Endothelial cell of umbilical vein (primary cell): ENCODE measurements around the gene DMRT1. TPM values are rescaled to one million over a fixed set of nuclear protein-coding genes. Genes with fewer than 3 reads are reported as not detected.

Experiments used
- BruUV-seq: library from RNA; stranded (reverse); fragments of 400-500 nt; replicated peaks from 2 replicates; lab custom pipeline; 2021; lab: Mats Ljungman, UMichigan
- CTCF ChIA-PET: fragments of 300-600, 350-600 bp; sonication (Branson Sonifier 250); formaldehyde crosslinking; loops from one replicate; lab custom pipeline; 2021; ENCODE audit warnings: antibody characterized with exemption, inconsistent platforms; lab: Charles Lee
- POLR2A ChIA-PET: fragments of 300-600, 350-600 bp; sonication (Branson Sonifier 250); formaldehyde crosslinking; loops from one replicate; lab custom pipeline; 2021; ENCODE audit warnings: antibody characterized with exemption, inconsistent platforms; lab: Charles Lee
- DNase-seq: peaks from one replicate; pipeline ENCODE4 v3.0.0-alpha.2; 2011; ENCODE audit warnings: low read depth, low spot score
- FAIRE-seq: peaks from 2 replicates; lab custom pipeline; 2011; peaks lifted over from hg19 to GRCh38; lab: Jason Lieb, UNC
- H2AFZ ChIP-seq: 2 replicates; pipeline ENCODE4 v1.6.0; 2012; ENCODE audit warnings: low read depth, low read length, control low read depth, inconsistent platforms
- H3K27ac ChIP-seq: 2 replicates; pipeline ENCODE4 v1.5.1; 2011; ENCODE audit warnings: low read depth, mild to moderate bottlenecking, control low read depth, low read length, moderate library complexity; ENCODE audit not compliant: insufficient read depth
- H3K27me3 ChIP-seq, 2 experiments: 2 replicates each; pipeline versions ENCODE4 v1.6.0 to v1.6.1; 2011; ENCODE audit warnings: low read length in 2 of 2, mixed read lengths in 1 of 2; ENCODE audit not compliant: control insufficient read depth in 2 of 2, insufficient read depth in 2 of 2
- H3K36me3 ChIP-seq, 2 experiments: 2 replicates in 1 of 2; 3 replicates in 1 of 2; pipeline ENCODE4 v1.5.1; 2011; ENCODE audit warnings: low read length in 2 of 2, mild to moderate bottlenecking in 1 of 2, moderate library complexity in 1 of 2; ENCODE audit not compliant: control insufficient read depth in 2 of 2, insufficient read depth in 2 of 2; ENCODE audit errors: extremely low read depth in 1 of 2
- H3K4me1 ChIP-seq: 3 replicates; pipeline ENCODE4 v1.5.1; 2011; ENCODE audit warnings: mild to moderate bottlenecking, low read length; ENCODE audit not compliant: control insufficient read depth, insufficient read depth; ENCODE audit errors: extremely low read depth
- H3K4me2 ChIP-seq: 2 replicates; pipeline ENCODE4 v1.6.1; 2011; ENCODE audit warnings: low read length, control low read depth, mixed read lengths; ENCODE audit not compliant: insufficient read depth
- H3K4me3 ChIP-seq, 3 experiments: fragments of 200-600 bp in 1 of 3; sonication (generic), shearing (Covaris generic) in 1 of 3; replicated peaks in 1 of 3; 2 replicates each; pipeline ENCODE4 v1.5.1; 2011 to 2016; ENCODE audit warnings: control low read depth in 3 of 3, low read length in 3 of 3, mild to moderate bottlenecking in 2 of 3, inconsistent platforms in 1 of 3, low read depth in 1 of 3, moderate library complexity in 1 of 3; ENCODE audit not compliant: insufficient read depth in 1 of 3
- H3K79me2 ChIP-seq: 2 replicates; pipeline ENCODE4 v1.6.0; 2012; ENCODE audit warnings: low read length, inconsistent platforms; ENCODE audit not compliant: control insufficient read depth, insufficient read depth
- H3K9ac ChIP-seq: replicated peaks from 2 replicates; pipeline ENCODE3; 2011; ENCODE audit warnings: low read length, control low read depth; ENCODE audit not compliant: insufficient read depth; ENCODE audit errors: extremely low read depth
- H3K9me1 ChIP-seq: replicated peaks from 3 replicates; pipeline ENCODE4 v1.6.0; 2011; ENCODE audit warnings: mild to moderate bottlenecking, low read length; ENCODE audit not compliant: control insufficient read depth, insufficient read depth; ENCODE audit errors: extremely low read depth
- H3K9me3 ChIP-seq: replicated peaks from 2 replicates; pipeline ENCODE4 v1.5.1; 2012; ENCODE audit warnings: low read length, inconsistent platforms; ENCODE audit not compliant: control insufficient read depth, insufficient read depth
- H4K20me1 ChIP-seq: replicated peaks from 2 replicates; pipeline ENCODE3; 2011; ENCODE audit warnings: mild to moderate bottlenecking, low read length; ENCODE audit not compliant: control insufficient read depth, insufficient read depth; ENCODE audit errors: extremely low read depth
- CTCF ChIP-seq, 2 donors: IDR thresholded peaks; 1 replicate in 1 of 2; 2 replicates in 1 of 2; pipeline ENCODE4 v1.5.1; 2011; ENCODE audit warnings: low read length in 2 of 2, mild to moderate bottlenecking in 2 of 2, moderate library complexity in 2 of 2, control low read depth in 1 of 2, inconsistent platforms in 1 of 2, low read depth in 1 of 2; ENCODE audit not compliant: insufficient read depth in 1 of 2; ENCODE audit errors: extremely low read depth in 1 of 2
- EZH2 ChIP-seq: IDR thresholded peaks from 2 replicates; pipeline ENCODE4 v1.6.1; 2012; ENCODE audit warnings: borderline replicate concordance, low read depth, mild to moderate bottlenecking, moderate library complexity, low read length, inconsistent platforms; ENCODE audit not compliant: severe bottlenecking
- FOS ChIP-seq: IDR thresholded peaks from 2 replicates; pipeline ENCODE4 v1.6.1; 2011; ENCODE audit warnings: mild to moderate bottlenecking, low read length, moderate library complexity, borderline replicate concordance; ENCODE audit not compliant: insufficient read depth
- GATA2 ChIP-seq: IDR thresholded peaks from 2 replicates; pipeline ENCODE4 v1.7.0; 2011; ENCODE audit warnings: low read depth, mild to moderate bottlenecking, moderate library complexity, mixed read lengths, low read length; ENCODE audit not compliant: insufficient read length, insufficient read depth
- JUN ChIP-seq: IDR thresholded peaks from 2 replicates; pipeline ENCODE4 v1.6.1; 2011; ENCODE audit warnings: borderline replicate concordance, low read depth; ENCODE audit not compliant: insufficient read length, insufficient read depth
- MAX ChIP-seq: IDR thresholded peaks from 2 replicates; pipeline ENCODE4 v1.6.1; 2011; ENCODE audit not compliant: insufficient read depth, insufficient read length
- MYC ChIP-seq: IDR thresholded peaks from one replicate; pipeline ENCODE4 v1.6.1; 2011; ENCODE audit warnings: mild to moderate bottlenecking, low read depth, low read length
- POLR2A ChIP-seq: IDR thresholded peaks from 2 replicates; pipeline ENCODE4 v1.6.1; 2012; ENCODE audit warnings: low read depth, mild to moderate bottlenecking, control low read depth, low read length
- POLR2AphosphoS5 ChIP-seq: IDR thresholded peaks from 2 replicates; pipeline ENCODE4 v1.6.1; 2012; ENCODE audit warnings: low read depth, mild to moderate bottlenecking, control low read depth, low read length, moderate library complexity; ENCODE audit not compliant: insufficient read depth
- dilution Hi-C: fragments of 300-500 bp; cut with MboI; formaldehyde crosslinking; loops from one replicate; pipeline ENCODE4 v1.15.0; 2019; ENCODE audit warnings: low sequenced_read_pairs; ENCODE audit not compliant: extremely low pct_ligation_motif_present
- intact Hi-C: fragments of 100-400 bp; cut with micrococcal nuclease; formaldehyde crosslinking; loops from one replicate; pipeline ENCODE4 v1.10.0; 2022
- polyA plus RNA-seq, 4 experiments: library from polyadenylated mRNA; depleted of rRNA in 3 of 4; stranded (reverse) in 3 of 4; unstranded in 1 of 4; fragments of >200 nt; gene quantifications; 2 replicates each; pipeline versions ENCODE4 v1.2.1 to v1.2.3, GENCODE V29; 2011 to 2012; ENCODE audit warnings: missing spikeins in 1 of 4
- total RNA-seq: library from RNA; stranded (reverse); gene quantifications from 2 replicates; pipeline ENCODE4 v1.2.3, GENCODE V29; 2021

DMRT1 gene
- total and polyA plus RNA-seq, 2 donors (not counting 3 experiments of a cell fraction or from before 2014, with no cell fraction given): 0.08 to 0.20 TPM

- BruUV-seq: no TSS peak
- Histone ChIP-seq H3K4me1 (no peaks in the 10 kb centered on the region), H4K20me1 (no peaks in the 10 kb centered on the region), H3K79me2 (no peaks in the 10 kb centered on the region), H3K9me1 (no peaks in the 10 kb centered on the region), H3K27me3 (no peaks in the 10 kb centered on the region), H3K9me3 (no peaks in the 10 kb centered on the region), H3K4me3 (no peak overlapping the region), H3K27ac (no peak overlapping the region), H2AFZ (no peak overlapping the region), H3K4me2 (no peak overlapping the region), H3K36me3 (no peaks in the 10 kb centered on the region), H3K9ac (no peak overlapping the region)
- dilution Hi-C loops (no loop called here), intact Hi-C loops (no loop called here)
- TF ChIP-seq FOS (no peak), MYC (no peak), CTCF (IDR thresholded peaks at IDR 0.05; ENCODE audit: extremely low read depth in 1 of 2, insufficient read depth in 1 of 2, low read depth in 1 of 2, low read length in 2 of 2) (no peak), EZH2 (no peak), MAX (no peak), GATA2 (no peak), JUN (no peak), POLR2A (no peak), POLR2AphosphoS5 (no peak)
- CTCF ChIA-PET: interaction anchor here (1.9 kb wide), 1 partner anchor 10 kb away, joined by 11 read pairs; no protein-coding TSS in a partner anchor
- POLR2A ChIA-PET: no interaction called here
- no peak for DNase-seq
- FAIRE-seq: no peak
Measured at GRCh38 chr9:917730-918129, 76.2 kb downstream of the DMRT1 start.
